GM12801 (cell line): Measurements from ENCODE around the gene TPM1.

Experiments
- TF ChIP-seq, protein P1 (sequence below): IDR thresholded peaks from one replicate; pipeline ENCODE4 v1.5.1; 2011; ENCODE audit warnings: control low read depth; ENCODE audit not compliant: insufficient read length; ENCODE audit errors: extremely low read depth

The TPM1 gene

DNA sequence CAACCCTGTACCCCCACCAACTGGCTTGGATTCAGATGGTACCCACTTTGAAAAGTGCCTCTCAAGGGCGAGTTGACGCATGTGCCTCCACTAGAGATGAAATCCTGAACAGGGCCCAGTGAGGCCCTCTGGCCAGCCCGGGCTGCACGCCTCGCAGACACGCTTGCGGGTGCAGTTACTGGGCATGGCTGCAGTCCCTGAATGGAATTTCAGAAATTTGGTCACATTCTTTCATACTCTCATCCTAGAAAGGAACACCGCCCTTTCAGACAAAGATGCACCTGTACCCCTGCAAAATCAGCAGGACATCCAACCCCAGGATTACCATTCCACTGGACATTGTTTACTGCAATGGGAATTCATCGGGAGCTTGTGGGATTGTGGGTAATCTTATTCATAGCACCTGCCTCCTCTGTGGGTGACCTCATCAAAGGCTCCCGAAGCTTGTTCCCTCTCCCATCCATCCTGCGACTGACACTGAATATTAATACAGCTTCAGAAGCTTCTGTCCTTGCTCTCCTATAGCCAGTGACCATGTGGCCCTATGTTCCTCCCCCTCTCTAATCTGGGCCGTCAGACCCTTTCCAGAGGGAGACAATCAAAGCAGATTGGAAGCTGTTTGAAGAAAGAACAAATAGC, 42.5 kb upstream of the TPM1 start:
- TF ChIP-seq, protein P1, sequence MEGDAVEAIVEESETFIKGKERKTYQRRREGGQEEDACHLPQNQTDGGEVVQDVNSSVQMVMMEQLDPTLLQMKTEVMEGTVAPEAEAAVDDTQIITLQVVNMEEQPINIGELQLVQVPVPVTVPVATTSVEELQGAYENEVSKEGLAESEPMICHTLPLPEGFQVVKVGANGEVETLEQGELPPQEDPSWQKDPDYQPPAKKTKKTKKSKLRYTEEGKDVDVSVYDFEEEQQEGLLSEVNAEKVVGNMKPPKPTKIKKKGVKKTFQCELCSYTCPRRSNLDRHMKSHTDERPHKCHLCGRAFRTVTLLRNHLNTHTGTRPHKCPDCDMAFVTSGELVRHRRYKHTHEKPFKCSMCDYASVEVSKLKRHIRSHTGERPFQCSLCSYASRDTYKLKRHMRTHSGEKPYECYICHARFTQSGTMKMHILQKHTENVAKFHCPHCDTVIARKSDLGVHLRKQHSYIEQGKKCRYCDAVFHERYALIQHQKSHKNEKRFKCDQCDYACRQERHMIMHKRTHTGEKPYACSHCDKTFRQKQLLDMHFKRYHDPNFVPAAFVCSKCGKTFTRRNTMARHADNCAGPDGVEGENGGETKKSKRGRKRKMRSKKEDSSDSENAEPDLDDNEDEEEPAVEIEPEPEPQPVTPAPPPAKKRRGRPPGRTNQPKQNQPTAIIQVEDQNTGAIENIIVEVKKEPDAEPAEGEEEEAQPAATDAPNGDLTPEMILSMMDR: no peak

DNA sequence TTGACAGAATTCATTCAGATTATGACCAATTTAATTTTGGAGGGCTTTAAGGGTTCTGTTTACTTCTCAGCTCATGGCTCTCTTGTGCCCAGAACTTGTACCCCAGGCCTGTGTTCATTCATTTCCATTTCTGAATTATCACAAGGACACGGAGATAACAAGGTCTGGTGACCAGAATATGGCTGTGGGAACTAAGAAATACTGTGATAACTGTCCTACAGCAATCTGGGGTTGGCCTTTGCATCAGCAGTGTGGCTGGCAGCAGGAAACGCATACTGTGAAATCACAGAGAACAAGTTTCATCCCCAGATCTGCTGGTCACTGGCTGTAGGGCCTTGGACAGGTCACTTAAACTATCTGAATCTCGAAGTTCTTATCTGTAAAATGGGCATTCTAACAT, 41.8 kb upstream of the TPM1 start:
- TF ChIP-seq, protein P1: no peak

DNA sequence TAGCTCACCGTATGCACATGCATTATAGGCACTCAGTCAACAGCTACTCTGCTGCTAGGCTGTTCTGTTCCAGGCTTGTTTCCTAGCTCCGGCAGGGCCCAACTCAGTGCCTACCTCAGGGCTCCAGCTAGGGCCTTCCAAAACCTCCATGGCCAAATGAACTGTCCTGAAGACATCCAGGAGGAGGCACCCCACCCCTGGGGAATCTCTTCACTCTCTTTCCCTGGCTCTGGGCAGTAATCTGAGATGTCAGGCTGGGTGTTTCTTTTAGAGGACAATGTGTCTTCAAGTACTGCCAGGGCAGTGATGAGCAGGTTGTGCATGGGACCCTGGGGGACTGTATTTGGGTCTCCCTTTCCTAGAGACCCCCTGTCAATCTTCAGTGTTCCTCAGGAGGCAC, 38.3 kb upstream of the TPM1 start:
- TF ChIP-seq, protein P1: no peak

DNA sequence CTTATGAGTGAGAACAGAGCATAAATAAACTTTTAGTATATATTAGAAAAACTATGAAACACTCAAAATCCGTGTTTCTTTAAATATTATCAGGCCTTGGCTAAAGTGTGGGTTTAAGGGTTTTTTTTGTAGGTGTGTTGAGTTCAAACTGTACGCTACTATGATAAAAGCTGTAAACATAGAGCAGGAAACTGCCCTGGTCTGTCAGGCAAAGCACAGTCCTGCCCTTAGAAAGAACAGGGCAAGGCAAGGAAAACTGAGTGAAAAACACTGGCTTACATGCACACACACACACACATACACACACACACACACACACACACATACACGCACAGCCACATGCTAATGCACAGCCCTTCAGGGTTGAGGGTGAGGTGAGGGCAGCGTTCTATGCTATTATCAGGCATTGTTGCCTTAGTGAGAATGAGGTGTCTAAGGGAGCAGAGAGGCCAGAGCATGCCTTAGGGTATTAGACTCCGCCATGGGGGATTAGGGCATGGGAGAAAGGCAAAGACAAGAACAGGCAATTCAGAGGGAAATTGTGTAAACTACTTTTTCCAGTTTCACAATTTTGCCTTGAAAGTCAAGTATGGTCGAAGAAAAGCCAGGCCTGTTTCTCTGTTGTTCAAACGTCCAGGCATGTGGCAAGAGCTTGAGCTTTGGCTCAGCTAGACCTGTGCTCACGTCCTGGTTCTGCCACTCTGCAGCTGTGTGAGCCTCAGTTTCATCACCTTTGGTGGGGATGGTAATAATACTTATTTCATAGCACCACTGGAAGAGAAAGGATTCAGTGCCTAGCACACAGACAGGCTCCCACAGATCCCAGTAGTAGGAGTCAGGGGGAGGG, 36.3 kb upstream of the TPM1 start:
- TF ChIP-seq, protein P1: no peak

DNA sequence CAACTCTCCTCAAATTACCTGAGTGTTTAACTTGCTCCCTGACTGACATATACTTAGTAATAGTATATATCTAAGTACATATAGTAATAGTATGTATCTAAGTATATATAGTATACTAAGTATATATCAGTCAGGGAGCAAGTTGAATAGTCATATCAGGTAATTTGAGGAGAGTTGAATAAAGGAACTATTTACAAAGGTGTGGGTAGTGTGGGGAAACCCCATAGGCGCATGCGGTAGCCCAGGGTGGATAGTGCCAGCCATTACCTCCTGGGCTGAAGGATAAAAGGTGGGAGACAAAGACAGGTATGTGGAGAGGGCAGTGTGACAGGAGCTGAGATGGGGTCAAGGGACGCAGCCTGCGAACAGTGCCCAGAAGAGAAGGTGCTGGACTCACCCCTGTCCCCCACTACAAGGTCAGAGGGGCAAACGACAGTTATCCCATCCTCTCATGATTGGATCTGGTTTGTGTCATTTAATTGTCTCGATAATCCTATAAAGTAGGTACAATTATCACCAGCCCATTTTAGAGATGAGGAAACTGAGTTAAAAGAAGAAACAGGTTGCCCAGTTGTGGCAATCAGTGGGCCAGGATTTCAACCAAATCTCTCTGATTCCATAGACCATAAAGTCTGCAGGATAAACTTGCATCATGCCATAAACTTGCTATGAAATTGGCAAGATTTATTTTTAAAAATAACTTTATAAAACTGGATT, 34.1 kb upstream of the TPM1 start:
- TF ChIP-seq, protein P1: no peak

DNA sequence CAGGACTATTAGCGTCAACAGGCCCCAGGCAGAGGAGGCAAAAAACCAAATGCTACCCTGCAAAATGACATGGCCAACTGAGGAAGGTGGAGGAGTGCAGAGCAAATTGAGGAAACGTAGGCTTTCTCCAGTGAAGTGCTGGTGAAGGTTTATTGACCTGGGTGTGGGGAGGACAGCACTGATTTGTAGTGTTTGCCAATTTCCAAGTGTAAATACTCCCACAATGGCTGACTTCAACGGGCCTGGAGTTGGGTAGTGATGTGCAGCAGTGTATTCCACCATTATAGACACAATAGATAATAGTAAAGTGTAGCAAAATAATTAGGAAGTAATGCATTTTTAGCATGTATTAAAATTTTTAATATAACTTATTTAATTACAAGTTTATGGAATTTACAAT, 32.2 kb upstream of the TPM1 start:
- TF ChIP-seq, protein P1: no peak
